AG04450 (cell line): Measurements from ENCODE around the gene MLNR. TPM values are rescaled to one million over a fixed set of nuclear protein-coding genes. Genes with fewer than 3 reads are reported as not detected.

Experiments used
- CTCF ChIA-PET: fragments of 300-600, 350-600 bp; formaldehyde crosslinking; extraction: SDS; loops from one replicate; lab custom pipeline; 2022; ENCODE audit warnings: antibody characterized with exemption, inconsistent platforms; lab: Charles Lee
- POLR2A ChIA-PET: fragments of 350-600 bp; formaldehyde crosslinking; extraction: SDS; loops from one replicate; lab custom pipeline; 2021; ENCODE audit warnings: antibody characterized with exemption, inconsistent platforms; lab: Yijun Ruan, JAX
- DNase-seq: peaks from one replicate; pipeline ENCODE4 v3.0.0-alpha.2; 2011; ENCODE audit warnings: low read depth, low spot score
- H3K27ac ChIP-seq: one replicate; pipeline ENCODE4 v1.5.1; 2012; ENCODE audit warnings: low read depth, low read length, control low read depth
- H3K27me3 ChIP-seq: one replicate; pipeline ENCODE4 v1.6.0; 2012; ENCODE audit warnings: low read length; ENCODE audit not compliant: control insufficient read depth, insufficient read depth
- H3K4me3 ChIP-seq: 2 replicates; pipeline ENCODE4 v1.5.1; 2011; ENCODE audit warnings: mild to moderate bottlenecking, low read depth, low read length, control low read depth
- H3K9me3 ChIP-seq: 2 replicates; pipeline ENCODE4 v1.5.1; 2012; ENCODE audit warnings: low read length; ENCODE audit not compliant: control insufficient read depth, insufficient read depth
- CTCF ChIP-seq: IDR thresholded peaks from 2 replicates; pipeline ENCODE4 v1.5.1; 2011; ENCODE audit warnings: low read depth, low read length, control low read depth, inconsistent platforms
- polyA plus RNA-seq: library from polyadenylated mRNA; depleted of rRNA; stranded (reverse); fragments of >200 nt; gene quantifications from 2 replicates; pipeline ENCODE4 v1.2.3, GENCODE V29; 2011

The MLNR gene
- polyA plus RNA-seq, 1 experiment: not detected

GRCh38 chr13:49218493-49219051 lies 1.6 kb upstream of the MLNR start:
- Histone ChIP-seq H3K4me3 (no peak overlapping the region), H3K27ac (no peak overlapping the region), H3K27me3 (peaks cover 58% of the 10 kb centered on the region), H3K9me3 (peaks cover 4% of the 10 kb centered on the region; the same call in 1 of the 2 replicates)
- POLR2A ChIA-PET: no interaction called here
- no peak for DNase-seq
- CTCF ChIA-PET: interaction anchor here (1.3 kb wide), 1 partner anchor 62 kb away, joined by 4 read pairs; no protein-coding TSS in a partner anchor
- no peak for TF ChIP-seq CTCF

GRCh38 chr13:49219647-49220035 lies 497 bp upstream of the MLNR start:
- no peak for TF ChIP-seq CTCF
- DNase-seq: no peak
- peaks cover 4% of the 10 kb centered on the region; the same call in 1 of the 2 replicates for H3K9me3 ChIP-seq
- CTCF ChIA-PET: interaction anchor here (0.6 to 1.3 kb wide), 2 partner anchors 10 to 61 kb away, joined by 3 to 4 read pairs; no protein-coding TSS in a partner anchor
- H3K27me3 ChIP-seq: peaks cover 66% of the 10 kb centered on the region
- POLR2A ChIA-PET: no interaction called here
- H3K4me3 ChIP-seq: peak overlapping the region; percentile 36
- H3K27ac ChIP-seq: no peak overlapping the region

- ChIA-PET CTCF (interaction anchor here (0.6 to 1.3 kb wide), 3 partner anchors 17 to 60 kb away, joined by 3 to 6 read pairs (median 4); no protein-coding TSS in a partner anchor), POLR2A (no interaction called here)
- Histone ChIP-seq H3K27me3 (peaks cover 73% of the 10 kb centered on the region), H3K9me3 (peaks cover 4% of the 10 kb centered on the region; the same call in 1 of the 2 replicates), H3K4me3 (peak overlapping the region; percentile 22; the same call in 1 of the 2 replicates), H3K27ac (no peak overlapping the region)
- DNase-seq: no peak
- no peak for TF ChIP-seq CTCF
These were observed 885 bp downstream of the MLNR start for GRCh38 chr13:49220856-49221589.

- H3K9me3 ChIP-seq: peaks cover 4% of the 10 kb centered on the region; the same call in 1 of the 2 replicates
- CTCF ChIA-PET: interaction anchor here (0.6 to 1.3 kb wide), 3 partner anchors 17 to 59 kb away, joined by 3 to 6 read pairs (median 4); no protein-coding TSS in a partner anchor
- TF ChIP-seq CTCF: no peak
- H3K4me3 ChIP-seq: no peak overlapping the region
- H3K27me3 ChIP-seq: peaks cover 73% of the 10 kb centered on the region
- POLR2A ChIA-PET: no interaction called here
- no peak for DNase-seq
- no peak overlapping the region for H3K27ac ChIP-seq
These were observed 1.4 kb downstream of the MLNR start for GRCh38 chr13:49221590-49221965.
